Prostate gland (tissue), 2 donors: ENCODE data around the gene C11orf91.

Experiments
- CTCF ChIP-seq, 4 experiments: fragments of 200-600 bp in 2 of 4; fragments of 450-650 bp in 2 of 4; sonication (generic) in 2 of 4; IDR thresholded peaks; 1 replicate in 3 of 4; 2 replicates in 1 of 4; pipeline ENCODE4 v1.5.1; 2016 to 2019; ENCODE audit warnings: antibody characterized with exemption in 4 of 4, mild to moderate bottlenecking in 2 of 4, moderate library complexity in 2 of 4
- POLR2A ChIP-seq: fragments of 450-650 bp; IDR thresholded peaks from one replicate; pipeline ENCODE4 v1.6.1; 2016; ENCODE audit warnings: antibody characterized with exemption, mild to moderate bottlenecking
- POLR2AphosphoS5 ChIP-seq: sonication (generic); formaldehyde crosslinking; IDR thresholded peaks from one replicate; pipeline ENCODE4 v1.6.1; 2017; ENCODE audit warnings: antibody characterized with exemption

- TF ChIP-seq CTCF (IDR thresholded peaks at IDR 0.05) (peak in 3 of 4 experiments; percentile 51 to 68 (median 58)), POLR2A (no peak), POLR2AphosphoS5 (no peak)
Observed at GRCh38 chr11:33687733-33688479, 12.7 kb downstream of the C11orf91 start.
